ENCODE data around the gene CRIM1. TPM values are rescaled to one million over a fixed set of nuclear protein-coding genes. Genes with fewer than 3 reads are reported as not detected.

The CRIM1 gene
- polyA plus RNA-seq, 2 of the 4 experiments (the other 2 are of a cell fraction), result 127 to 208 TPM

DNA sequence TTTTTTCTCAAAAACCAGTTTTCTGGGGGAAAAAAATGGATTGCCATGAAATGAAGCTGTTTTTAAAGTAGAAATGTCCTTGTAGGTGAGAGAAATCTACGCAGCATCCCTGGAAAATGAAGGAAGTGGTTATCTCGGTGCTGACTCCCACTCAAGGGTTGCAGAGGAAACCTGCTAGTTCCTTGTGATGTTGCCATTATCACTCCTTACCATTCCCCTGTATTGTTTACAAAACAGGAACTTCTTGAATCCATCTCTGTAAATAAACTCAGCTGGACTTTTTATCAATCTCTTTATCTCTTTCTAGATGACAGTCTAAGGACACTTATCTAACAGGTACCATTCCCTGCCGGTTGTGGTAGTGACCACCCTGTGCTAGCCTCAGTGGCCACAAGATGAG, 181.2 kb downstream of the CRIM1 start:
- ChIA-PET CTCF (interaction anchor here (0.6 to 4.8 kb wide), 6 partner anchors 10 to 128 kb away, joined by 3 to 18 read pairs (median 4); no protein-coding TSS in a partner anchor), POLR2A (no interaction called here)
- Histone ChIP-seq H3K4me3 (no peak overlapping the region), H3K9me3 (no peaks in the 10 kb centered on the region), H3K4me2 (no peak overlapping the region), H3K4me1 (peaks cover 16% of the 10 kb centered on the region), H3K27ac (no peak overlapping the region)
- WGBS (ENCODE audit: missing lambda C conversion rate), result 88% methylated on average over 3 of the region's 3 CpGs
- FAIRE-seq, result no peak
- TF ChIP-seq ZSCAN20 (CRISPR knock-in tag; IDR thresholded peaks at IDR 0.05), result no peak
- TF ChIP-seq, protein P1, sequence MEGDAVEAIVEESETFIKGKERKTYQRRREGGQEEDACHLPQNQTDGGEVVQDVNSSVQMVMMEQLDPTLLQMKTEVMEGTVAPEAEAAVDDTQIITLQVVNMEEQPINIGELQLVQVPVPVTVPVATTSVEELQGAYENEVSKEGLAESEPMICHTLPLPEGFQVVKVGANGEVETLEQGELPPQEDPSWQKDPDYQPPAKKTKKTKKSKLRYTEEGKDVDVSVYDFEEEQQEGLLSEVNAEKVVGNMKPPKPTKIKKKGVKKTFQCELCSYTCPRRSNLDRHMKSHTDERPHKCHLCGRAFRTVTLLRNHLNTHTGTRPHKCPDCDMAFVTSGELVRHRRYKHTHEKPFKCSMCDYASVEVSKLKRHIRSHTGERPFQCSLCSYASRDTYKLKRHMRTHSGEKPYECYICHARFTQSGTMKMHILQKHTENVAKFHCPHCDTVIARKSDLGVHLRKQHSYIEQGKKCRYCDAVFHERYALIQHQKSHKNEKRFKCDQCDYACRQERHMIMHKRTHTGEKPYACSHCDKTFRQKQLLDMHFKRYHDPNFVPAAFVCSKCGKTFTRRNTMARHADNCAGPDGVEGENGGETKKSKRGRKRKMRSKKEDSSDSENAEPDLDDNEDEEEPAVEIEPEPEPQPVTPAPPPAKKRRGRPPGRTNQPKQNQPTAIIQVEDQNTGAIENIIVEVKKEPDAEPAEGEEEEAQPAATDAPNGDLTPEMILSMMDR (IDR thresholded peaks at IDR 0.05), result no peak
- no peak for TF ChIP-seq POLR2A (IDR thresholded peaks at IDR 0.05; ENCODE audit: low read length)
- TF ChIP-seq ZFP36 (IDR thresholded peaks at IDR 0.05; ENCODE audit: borderline replicate concordance, partially characterized antibody), result no peak
- TF ChIP-seq, protein P2, sequence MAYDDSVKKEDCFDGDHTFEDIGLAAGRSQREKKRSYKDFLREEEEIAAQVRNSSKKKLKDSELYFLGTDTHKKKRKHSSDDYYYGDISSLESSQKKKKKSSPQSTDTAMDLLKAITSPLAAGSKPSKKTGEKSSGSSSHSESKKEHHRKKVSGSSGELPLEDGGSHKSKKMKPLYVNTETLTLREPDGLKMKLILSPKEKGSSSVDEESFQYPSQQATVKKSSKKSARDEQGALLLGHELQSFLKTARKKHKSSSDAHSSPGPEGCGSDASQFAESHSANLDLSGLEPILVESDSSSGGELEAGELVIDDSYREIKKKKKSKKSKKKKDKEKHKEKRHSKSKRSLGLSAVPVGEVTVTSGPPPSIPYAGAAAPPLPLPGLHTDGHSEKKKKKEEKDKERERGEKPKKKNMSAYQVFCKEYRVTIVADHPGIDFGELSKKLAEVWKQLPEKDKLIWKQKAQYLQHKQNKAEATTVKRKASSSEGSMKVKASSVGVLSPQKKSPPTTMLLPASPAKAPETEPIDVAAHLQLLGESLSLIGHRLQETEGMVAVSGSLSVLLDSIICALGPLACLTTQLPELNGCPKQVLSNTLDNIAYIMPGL (CRISPR knock-in tag; IDR thresholded peaks at IDR 0.05; ENCODE audit: borderline replicate concordance), result no peak
- TF ChIP-seq HOXA7 (CRISPR knock-in tag; IDR thresholded peaks at IDR 0.05), result no peak
- no peak for TF ChIP-seq ESRRA (IDR thresholded peaks at IDR 0.05; ENCODE audit: borderline replicate concordance, low read length)
- no peak for TF ChIP-seq HOXB5 (CRISPR knock-in tag; IDR thresholded peaks at IDR 0.05)
- TF ChIP-seq, protein P3, sequence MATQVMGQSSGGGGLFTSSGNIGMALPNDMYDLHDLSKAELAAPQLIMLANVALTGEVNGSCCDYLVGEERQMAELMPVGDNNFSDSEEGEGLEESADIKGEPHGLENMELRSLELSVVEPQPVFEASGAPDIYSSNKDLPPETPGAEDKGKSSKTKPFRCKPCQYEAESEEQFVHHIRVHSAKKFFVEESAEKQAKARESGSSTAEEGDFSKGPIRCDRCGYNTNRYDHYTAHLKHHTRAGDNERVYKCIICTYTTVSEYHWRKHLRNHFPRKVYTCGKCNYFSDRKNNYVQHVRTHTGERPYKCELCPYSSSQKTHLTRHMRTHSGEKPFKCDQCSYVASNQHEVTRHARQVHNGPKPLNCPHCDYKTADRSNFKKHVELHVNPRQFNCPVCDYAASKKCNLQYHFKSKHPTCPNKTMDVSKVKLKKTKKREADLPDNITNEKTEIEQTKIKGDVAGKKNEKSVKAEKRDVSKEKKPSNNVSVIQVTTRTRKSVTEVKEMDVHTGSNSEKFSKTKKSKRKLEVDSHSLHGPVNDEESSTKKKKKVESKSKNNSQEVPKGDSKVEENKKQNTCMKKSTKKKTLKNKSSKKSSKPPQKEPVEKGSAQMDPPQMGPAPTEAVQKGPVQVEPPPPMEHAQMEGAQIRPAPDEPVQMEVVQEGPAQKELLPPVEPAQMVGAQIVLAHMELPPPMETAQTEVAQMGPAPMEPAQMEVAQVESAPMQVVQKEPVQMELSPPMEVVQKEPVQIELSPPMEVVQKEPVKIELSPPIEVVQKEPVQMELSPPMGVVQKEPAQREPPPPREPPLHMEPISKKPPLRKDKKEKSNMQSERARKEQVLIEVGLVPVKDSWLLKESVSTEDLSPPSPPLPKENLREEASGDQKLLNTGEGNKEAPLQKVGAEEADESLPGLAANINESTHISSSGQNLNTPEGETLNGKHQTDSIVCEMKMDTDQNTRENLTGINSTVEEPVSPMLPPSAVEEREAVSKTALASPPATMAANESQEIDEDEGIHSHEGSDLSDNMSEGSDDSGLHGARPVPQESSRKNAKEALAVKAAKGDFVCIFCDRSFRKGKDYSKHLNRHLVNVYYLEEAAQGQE (IDR thresholded peaks at IDR 0.05), result no peak
- ATAC-seq, result no peak
- no peak for DNase-seq (ENCODE audit: low read depth in 1 of 2, low spot score in 1 of 2)

DNA sequence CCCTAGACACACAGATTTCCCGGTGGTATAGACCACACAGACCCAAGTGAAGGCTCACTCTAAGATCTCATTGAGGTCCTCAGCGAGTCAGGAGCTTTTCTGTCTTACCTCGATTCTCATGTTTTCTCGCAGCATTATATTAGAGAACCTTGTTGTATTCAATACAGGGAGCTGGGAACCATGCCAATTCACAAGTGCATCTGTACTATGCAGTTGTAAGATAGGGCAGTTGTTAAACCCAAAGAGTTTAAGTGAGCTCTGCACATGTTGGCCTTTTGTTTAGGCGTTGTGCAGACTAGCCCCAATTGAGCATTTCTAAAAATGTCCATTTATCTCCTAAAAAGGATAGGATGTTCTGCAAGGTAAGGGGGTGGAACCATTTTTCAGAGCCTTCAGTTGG, 182.8 kb downstream of the CRIM1 start:
- ChIA-PET CTCF (interaction anchor here (0.9 to 4.8 kb wide), 3 partner anchors 15 to 126 kb away, joined by 3 to 18 read pairs (median 5); no protein-coding TSS in a partner anchor), POLR2A (no interaction called here)
- peaks cover 16% of the 10 kb centered on the region for H3K4me1 ChIP-seq
- DNase-seq (ENCODE audit: low read depth in 1 of 2, low spot score in 1 of 2) (no peak), FAIRE-seq (no peak), ATAC-seq (no peak)
- TF ChIP-seq EP300 (IDR thresholded peaks at IDR 0.05), result no peak
- TF ChIP-seq, protein P2 (CRISPR knock-in tag; IDR thresholded peaks at IDR 0.05; ENCODE audit: borderline replicate concordance), result no peak
- WGBS (ENCODE audit: missing lambda C conversion rate), result 94% methylated on average over 5 of the region's 5 CpGs
- H3K4me3 ChIP-seq, result no peak overlapping the region
- no peaks in the 10 kb centered on the region for H3K9me3 ChIP-seq
- no peak overlapping the region for H3K4me2 ChIP-seq
- H3K27ac ChIP-seq, result no peak overlapping the region

DNA sequence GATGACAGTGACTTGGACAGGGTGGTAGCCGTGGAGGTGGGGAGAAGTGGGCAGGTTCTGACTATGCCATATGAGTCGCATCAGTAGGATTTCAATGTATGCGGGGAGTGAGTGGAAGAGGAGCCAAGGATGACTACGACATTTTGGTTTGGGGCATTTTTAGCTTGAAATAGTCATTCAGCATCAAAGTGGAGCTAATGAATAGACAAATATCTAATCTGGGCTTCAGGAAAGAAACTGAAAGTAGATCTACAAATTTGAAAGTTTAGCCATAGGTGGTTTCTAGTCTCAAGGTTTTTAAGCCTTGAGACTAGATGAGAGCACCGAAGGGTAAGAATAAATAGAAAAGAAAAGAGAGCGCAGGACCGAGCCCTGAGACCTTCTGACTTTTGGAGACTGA, 184.1 kb downstream of the CRIM1 start:
- no peak overlapping the region for H3K4me2 ChIP-seq
- DNase-seq (ENCODE audit: low read depth in 1 of 2, low spot score in 1 of 2) (no peak), ATAC-seq (peak in 1 of 2 experiments; percentile 15; a peak in 3 of 6 replicates), FAIRE-seq (no peak)
- TF ChIP-seq, protein P4, sequence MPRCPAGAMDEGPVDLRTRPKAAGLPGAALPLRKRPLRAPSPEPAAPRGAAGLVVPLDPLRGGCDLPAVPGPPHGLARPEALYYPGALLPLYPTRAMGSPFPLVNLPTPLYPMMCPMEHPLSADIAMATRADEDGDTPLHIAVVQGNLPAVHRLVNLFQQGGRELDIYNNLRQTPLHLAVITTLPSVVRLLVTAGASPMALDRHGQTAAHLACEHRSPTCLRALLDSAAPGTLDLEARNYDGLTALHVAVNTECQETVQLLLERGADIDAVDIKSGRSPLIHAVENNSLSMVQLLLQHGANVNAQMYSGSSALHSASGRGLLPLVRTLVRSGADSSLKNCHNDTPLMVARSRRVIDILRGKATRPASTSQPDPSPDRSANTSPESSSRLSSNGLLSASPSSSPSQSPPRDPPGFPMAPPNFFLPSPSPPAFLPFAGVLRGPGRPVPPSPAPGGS (IDR thresholded peaks at IDR 0.05), result no peak
- TF ChIP-seq RAD21 (conservative IDR thresholded peaks at IDR 0.05 in 1 of 2, IDR thresholded peaks at IDR 0.05 in 1 of 2) (no peak), EHF (CRISPR knock-in tag; IDR thresholded peaks at IDR 0.05) (no peak), NPAS2 (CRISPR knock-in tag; IDR thresholded peaks at IDR 0.05; ENCODE audit: borderline replicate concordance) (no peak), HOXB13 (CRISPR knock-in tag; IDR thresholded peaks at IDR 0.05; ENCODE audit: low read depth) (no peak)
- TF ChIP-seq, protein P3 (IDR thresholded peaks at IDR 0.05), result no peak
- H3K4me3 ChIP-seq, result no peak overlapping the region
- WGBS (ENCODE audit: missing lambda C conversion rate), result 72% methylated on average over 7 of the region's 7 CpGs
- no peaks in the 10 kb centered on the region for H3K9me3 ChIP-seq
- CTCF ChIA-PET, result interaction anchor here (1.2 to 4.8 kb wide), 4 partner anchors 9 to 187 kb away, joined by 3 to 18 read pairs (median 6); no protein-coding TSS in a partner anchor
- POLR2A ChIA-PET, result no interaction called here
- H3K27ac ChIP-seq, result peak overlapping the region in 1 of 2 experiments; percentile 0; a peak in 2 of 6 replicates
- H3K4me1 ChIP-seq, result peaks cover 16% of the 10 kb centered on the region
